Measurements from ENCODE around the gene SMIM20.

GRCh38 chr4:25882226-25882625, 31.8 kb upstream of the SMIM20 start:
- TF ChIP-seq GATA2 (IDR thresholded peaks at IDR 0.05; ENCODE audit: low read depth, low read length), result no peak
- TF ChIP-seq GATA3 (IDR thresholded peaks at IDR 0.05; ENCODE audit: low read depth, low read length), result no peak

All from SH-SY5Y (cell line).